MCF 10A (cell line): ENCODE results near the gene DNAAF8. TPM values are rescaled to one million over a fixed set of nuclear protein-coding genes. Genes with fewer than 3 reads are reported as not detected.

Source experiments
- BruUV-seq: library from RNA; stranded (reverse); fragments of 400-500 nt; replicated peaks from 2 replicates; lab custom pipeline; 2021; lab: Mats Ljungman, UMichigan
- CTCF ChIA-PET: fragments of 300-600 bp; sonication (Branson Sonifier 250); formaldehyde crosslinking; extraction: SDS; loops from one replicate; lab custom pipeline; 2021; ENCODE audit warnings: antibody characterized with exemption, inconsistent platforms; lab: Yijun Ruan, JAX
- POLR2A ChIA-PET: fragments of 300-600, 350-650 bp; sonication (Branson Sonifier 250); formaldehyde crosslinking; extraction: SDS; loops from one replicate; lab custom pipeline; 2020; ENCODE audit warnings: antibody characterized with exemption, inconsistent platforms; lab: Yijun Ruan, JAX
- DNase-seq: peaks from one replicate; pipeline ENCODE4 v3.0.0-alpha.2; 2018; ENCODE audit not compliant: unreplicated experiment
- H3K27ac Mint-ChIP-seq: one replicate; pipeline ENCODE4 v1.8.0; 2022; ENCODE audit warnings: mild to moderate bottlenecking, low read depth, mixed read lengths; ENCODE audit not compliant: unreplicated experiment
- H3K27me3 Mint-ChIP-seq: one replicate; pipeline ENCODE4 v1.8.0; 2022; ENCODE audit warnings: mixed read lengths; ENCODE audit not compliant: insufficient read depth, unreplicated experiment
- H3K36me3 Mint-ChIP-seq: one replicate; pipeline ENCODE4 v1.8.0; 2022; ENCODE audit warnings: mild to moderate bottlenecking, moderate library complexity, mixed read lengths; ENCODE audit not compliant: insufficient read depth, unreplicated experiment
- H3K4me1 Mint-ChIP-seq: one replicate; pipeline ENCODE4 v1.8.0; 2022; ENCODE audit warnings: mixed read lengths; ENCODE audit not compliant: insufficient read depth, unreplicated experiment
- H3K4me3 Mint-ChIP-seq: one replicate; pipeline ENCODE4 v1.8.0; 2022; ENCODE audit warnings: mild to moderate bottlenecking, moderate library complexity, mixed read lengths; ENCODE audit not compliant: unreplicated experiment
- H3K9me3 Mint-ChIP-seq: one replicate; pipeline ENCODE4 v1.8.0; 2022; ENCODE audit warnings: mixed read lengths; ENCODE audit not compliant: unreplicated experiment
- CTCF ChIP-seq: fragments of 200-600 bp; IDR thresholded peaks from one replicate; pipeline ENCODE4 v1.8.0; 2022; ENCODE audit warnings: antibody characterized with exemption, mild to moderate bottlenecking; ENCODE audit not compliant: unreplicated experiment
- intact Hi-C: fragments of 100-400 bp; cut with micrococcal nuclease; formaldehyde crosslinking; loops from 2 replicates; pipeline ENCODE4 v1.14.1; 2022
- total RNA-seq: library from RNA; stranded (reverse); gene quantifications from 2 replicates; pipeline ENCODE4 v1.2.3, GENCODE V29; 2022

DNAAF8 gene
- total RNA-seq, 1 experiment from 2014 or later = 0.56 TPM

GRCh38 chr16:4785758-4786433 lies 51.6 kb downstream of the DNAAF8 start:
- BruUV-seq = no TSS peak
- H3K27ac Mint-ChIP-seq = no peak overlapping the region
- H3K4me1 Mint-ChIP-seq = no peaks in the 10 kb centered on the region
- H3K27me3 Mint-ChIP-seq = no peaks in the 10 kb centered on the region
- DNase-seq = no peak
- no peaks in the 10 kb centered on the region for H3K36me3 Mint-ChIP-seq
- ChIA-PET POLR2A (interaction anchor here (2.1 kb wide), 1 partner anchor 17 kb away, joined by 6 read pairs; the partner anchor contains the start of gene ROGDI), CTCF (interaction anchor here (0.6 to 0.7 kb wide), 2 partner anchors 12 to 252 kb away, joined by 3 to 4 read pairs; no protein-coding TSS in a partner anchor)
- intact Hi-C loops = no loop called here
- no peak overlapping the region for H3K4me3 Mint-ChIP-seq
- no peaks in the 10 kb centered on the region for H3K9me3 Mint-ChIP-seq
- TF ChIP-seq CTCF = no peak

- H3K36me3 Mint-ChIP-seq = no peaks in the 10 kb centered on the region
- H3K4me1 Mint-ChIP-seq = no peaks in the 10 kb centered on the region
- CTCF ChIA-PET = no interaction called here
- H3K27me3 Mint-ChIP-seq = no peaks in the 10 kb centered on the region
- intact Hi-C loops = no loop called here
- H3K4me3 Mint-ChIP-seq = no peak overlapping the region
- DNase-seq = no peak
- BruUV-seq = no TSS peak
- no peaks in the 10 kb centered on the region for H3K9me3 Mint-ChIP-seq
- no peak for TF ChIP-seq CTCF
- POLR2A ChIA-PET = interaction anchor here (2.1 kb wide), 1 partner anchor 16 kb away, joined by 6 read pairs; the partner anchor contains the start of gene ROGDI
- H3K27ac Mint-ChIP-seq = no peak overlapping the region
These were observed 52.7 kb downstream of the DNAAF8 start for GRCh38 chr16:4787068-4787467.

GRCh38 chr16:4787627-4788482 lies 53.5 kb downstream of the DNAAF8 start, which contains the start of gene SEPTIN12:
TSS of gene SEPTIN12 (minus strand) at chr16:4788345. CDS start at chr16:4787645, 700 bp downstream.
- H3K27ac Mint-ChIP-seq = no peak within 1 kb of the TSS
- intact Hi-C loops = no loop called here
- CTCF ChIA-PET = interaction anchor here (0.6 kb wide), 1 partner anchor 28 kb away, joined by 3 read pairs; no protein-coding TSS in a partner anchor

More at GRCh38 chr16:4787627-4788482, 53.5 kb downstream of the DNAAF8 start, which contains the start of gene SEPTIN12:
- no TSS peak for BruUV-seq
- Mint-ChIP-seq H3K27me3 (no peaks in the 10 kb centered on the region), H3K9me3 (no peaks in the 10 kb centered on the region), H3K4me3 (no peak within 1 kb of the TSS), H3K4me1 (no peaks in the 10 kb centered on the region), H3K36me3 (no peaks in the 10 kb centered on the region)
- TF ChIP-seq CTCF = no peak
- POLR2A ChIA-PET = interaction anchor here (0.6 to 2.1 kb wide), 3 partner anchors 15 to 54 kb away, joined by 3 to 6 read pairs (median 3); partner anchors contain the start of genes ANKS3, DNAAF8 and ROGDI
- DNase-seq = no peak
